ENCODE measurements around the gene NOL4L.
A peak's percentile ranks its signal among the peaks of the same experiment; 100 is the strongest.

Gene NOL4L

GRCh38 chr20:32575227-32575581 lies 9.9 kb downstream of the NOL4L start:
- DNase-seq: no peak

- DNase-seq: peak; percentile 28
Measured at GRCh38 chr20:32574296-32575226, 10.6 kb downstream of the NOL4L start.

DNA sequence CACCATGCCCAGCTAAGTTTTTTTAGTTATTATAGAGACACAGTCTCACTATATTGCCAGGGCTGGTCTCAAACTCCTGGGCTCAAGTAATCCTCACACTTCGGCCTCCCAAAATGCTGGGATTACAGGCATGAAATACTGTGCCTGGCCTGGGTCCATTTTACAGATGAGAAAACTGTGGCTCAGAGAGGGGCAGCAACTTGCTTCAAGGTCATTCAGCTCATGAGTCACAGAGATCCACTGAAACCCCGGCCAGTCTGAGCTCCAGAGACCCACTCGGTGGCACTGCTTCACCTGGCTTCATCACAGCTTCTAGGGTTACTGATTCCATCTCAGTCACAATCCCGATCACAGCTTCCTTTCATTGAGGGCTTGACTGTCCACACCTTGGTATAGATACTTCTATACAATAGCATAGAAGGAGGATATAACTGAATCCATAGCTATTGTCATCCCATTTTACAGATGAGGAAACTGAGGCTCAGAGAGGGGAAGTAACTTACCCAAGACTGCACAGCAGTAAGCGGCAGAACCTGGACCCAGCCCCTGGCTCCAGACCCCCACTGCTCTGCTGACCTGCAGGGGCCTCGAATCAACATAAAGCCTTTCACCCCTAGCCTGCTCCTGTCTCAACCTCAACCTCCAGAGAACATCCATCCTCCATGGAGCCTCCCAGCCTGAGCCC lies 11.8 kb downstream of the NOL4L start:
- DNase-seq: no peak

GRCh38 chr20:32572271-32572968 lies 12.7 kb downstream of the NOL4L start:
- DNase-seq: no peak

DNA sequence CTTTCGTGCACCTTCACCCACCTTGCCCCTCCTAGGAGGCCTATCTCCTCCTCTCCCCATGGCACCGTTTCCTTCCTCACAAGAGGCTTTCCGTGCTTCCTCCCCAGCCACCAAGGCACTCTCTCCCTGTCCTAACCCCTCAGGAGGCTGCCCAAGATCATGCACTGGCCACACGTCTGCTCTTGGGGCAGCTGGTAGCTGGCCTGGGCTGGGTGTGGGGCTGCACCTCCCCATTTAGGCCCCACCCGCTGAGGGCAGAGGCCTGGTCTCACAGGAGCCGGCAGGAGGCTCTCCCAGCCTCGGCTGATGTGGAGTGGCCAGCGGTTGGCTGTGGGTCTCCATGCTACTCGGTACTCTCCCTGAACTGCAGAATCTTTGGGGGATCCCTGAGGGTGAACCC lies 13.6 kb downstream of the NOL4L start:
- DNase-seq: no peak

- DNase-seq: no peak
Measured at GRCh38 chr20:32570401-32571190, 14.5 kb downstream of the NOL4L start.

GRCh38 chr20:32569380-32570305 lies 15.5 kb downstream of the NOL4L start:
- no peak for DNase-seq

- no peak for DNase-seq
Measured at GRCh38 chr20:32569018-32569379, 16.1 kb downstream of the NOL4L start.

- DNase-seq: peak; percentile 39
Measured at GRCh38 chr20:32567384-32568178, 17.6 kb downstream of the NOL4L start.

GRCh38 chr20:32566379-32567374 lies 18.5 kb downstream of the NOL4L start:
- no peak for DNase-seq

DNA sequence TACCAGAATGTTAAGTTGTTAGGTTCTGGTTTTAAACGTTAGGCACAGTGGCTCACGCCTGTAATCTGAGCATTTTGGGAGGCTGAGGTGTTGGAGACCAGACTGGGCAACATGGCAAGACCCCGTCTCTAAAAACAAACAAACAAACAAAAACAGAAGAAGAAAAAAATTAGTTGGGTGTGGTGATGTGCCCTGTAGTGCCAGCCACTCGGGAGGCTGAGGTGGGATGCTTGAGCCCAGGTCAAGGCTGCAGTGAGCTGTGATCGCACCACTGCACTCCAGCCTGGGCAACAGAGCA lies 19.4 kb downstream of the NOL4L start:
- DNase-seq: no peak

DNA sequence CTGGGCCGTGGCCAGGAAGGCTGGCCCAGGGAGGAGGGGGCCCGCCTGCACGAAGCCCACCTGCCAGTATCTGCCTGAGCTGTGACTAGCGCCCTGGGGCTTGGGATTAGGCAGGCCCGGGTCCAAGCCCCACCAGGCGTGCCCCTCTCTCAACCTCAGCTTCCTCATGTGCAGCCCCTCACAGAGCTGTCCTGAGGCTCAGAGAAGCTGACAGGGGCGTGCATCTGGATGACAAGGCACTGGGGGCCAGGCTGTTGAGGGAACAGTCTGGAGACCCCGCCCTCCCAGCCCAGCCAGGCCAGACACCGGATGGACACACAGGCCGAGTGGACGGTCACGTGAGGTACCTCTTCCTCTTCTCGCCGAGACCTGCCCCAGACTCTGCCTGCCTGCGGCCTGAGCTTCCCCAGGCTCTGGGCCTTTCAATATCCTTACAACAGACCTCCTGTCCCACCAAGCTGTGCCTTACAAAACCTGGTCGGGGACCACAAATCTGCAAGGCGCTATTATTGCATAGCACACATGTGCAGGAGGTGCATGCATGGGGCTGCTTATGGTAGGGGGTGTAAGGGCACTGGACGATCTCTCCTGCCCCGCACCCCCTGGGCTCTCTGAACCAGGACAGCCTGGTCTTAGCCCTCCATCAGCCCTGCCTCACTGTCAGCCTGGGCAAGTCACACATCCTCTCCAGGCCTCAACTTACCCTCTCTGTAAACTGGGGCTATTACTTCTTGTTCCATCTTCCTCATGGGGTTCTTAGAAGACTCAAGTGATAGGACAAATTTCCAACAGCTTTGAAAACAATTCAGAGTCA lies 20.0 kb downstream of the NOL4L start:
- no peak for DNase-seq

DNA sequence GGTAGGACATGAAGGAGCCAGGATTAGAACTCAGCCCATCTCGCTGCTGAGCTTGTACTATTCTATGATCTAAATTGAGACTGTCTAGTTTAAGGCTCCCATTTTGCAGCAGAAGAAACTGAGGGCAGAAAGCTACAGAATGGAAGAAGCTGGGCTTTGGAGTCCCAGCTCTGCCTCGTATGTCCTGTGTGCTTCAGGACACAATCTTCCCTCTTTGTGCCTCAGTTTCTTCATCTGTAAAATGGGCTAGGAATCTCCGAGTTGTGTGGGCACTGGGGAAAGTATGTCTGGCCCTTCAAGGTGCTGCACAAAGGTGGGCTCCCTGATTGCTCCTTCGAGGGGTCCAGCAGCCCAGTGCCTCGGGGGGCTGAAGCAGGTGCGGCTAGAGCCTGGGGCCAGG lies 20.7 kb downstream of the NOL4L start:
- no peak for DNase-seq

DNA sequence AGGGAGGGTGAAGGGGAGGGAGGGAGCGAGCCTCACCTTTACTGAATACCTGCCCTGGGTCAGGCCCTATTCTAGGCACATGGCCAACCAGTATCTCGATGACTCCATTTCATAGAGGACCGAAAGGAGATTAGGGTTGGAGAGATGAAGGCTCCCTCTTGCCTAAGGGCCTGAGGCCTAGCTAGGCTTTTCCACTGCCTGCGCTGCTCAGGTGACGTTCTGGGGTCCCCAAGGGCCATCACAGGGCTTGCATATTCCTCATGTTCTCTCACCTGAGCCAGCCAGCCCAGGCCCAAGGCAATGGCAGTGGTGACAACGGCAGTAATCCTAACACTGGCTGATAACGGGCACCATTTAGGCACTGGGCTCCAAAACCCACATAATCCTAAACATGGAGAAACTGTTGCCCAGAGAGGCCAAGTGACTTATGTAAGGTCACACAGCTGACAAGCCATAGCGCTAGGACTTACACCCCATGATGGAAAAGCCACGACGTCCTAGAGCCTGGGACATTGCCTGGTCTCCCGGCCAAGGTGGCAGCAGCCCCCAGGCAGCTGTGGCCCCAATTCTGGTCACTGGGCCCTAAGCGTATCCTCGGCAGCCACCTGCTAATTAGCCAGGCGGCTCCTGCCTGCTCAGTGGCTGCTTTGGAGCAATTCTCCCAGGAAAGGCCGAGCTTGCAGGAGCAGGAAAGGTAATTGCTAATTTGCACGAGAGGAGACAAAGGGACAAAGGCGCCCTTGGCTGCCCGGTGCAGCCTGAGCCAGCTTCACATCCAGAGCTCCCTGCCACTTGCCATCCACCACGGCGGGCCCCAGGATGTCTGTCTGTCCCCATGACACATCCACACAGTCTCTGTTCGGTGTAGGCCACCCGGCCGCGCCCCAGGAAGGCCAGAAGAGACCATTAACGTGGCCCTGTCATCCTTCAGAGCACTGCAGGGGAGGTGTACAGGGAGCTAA lies 21.5 kb downstream of the NOL4L start:
- DNase-seq: peak; percentile 23

DNA sequence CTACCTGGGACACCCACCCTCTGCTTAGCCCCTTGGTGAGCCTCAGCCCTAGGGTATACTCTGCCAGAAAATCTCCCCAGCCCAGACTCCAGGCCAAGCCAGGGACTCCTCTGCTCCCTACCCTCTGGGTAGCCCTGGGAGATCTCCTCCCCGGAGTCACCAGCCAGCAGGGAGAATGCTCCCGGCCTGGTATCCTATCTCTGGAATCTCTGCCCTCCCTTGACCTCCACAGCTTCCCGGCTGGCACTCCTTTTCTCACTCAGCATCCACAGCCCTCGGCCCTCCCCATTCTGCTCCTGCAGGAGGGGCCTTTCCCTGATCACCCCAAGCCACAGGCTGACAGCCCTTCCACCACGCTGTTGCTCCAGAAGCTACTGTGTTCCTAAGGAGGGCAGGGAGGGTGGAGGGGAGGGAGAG lies 22.6 kb downstream of the NOL4L start:
- no peak for DNase-seq

DNA sequence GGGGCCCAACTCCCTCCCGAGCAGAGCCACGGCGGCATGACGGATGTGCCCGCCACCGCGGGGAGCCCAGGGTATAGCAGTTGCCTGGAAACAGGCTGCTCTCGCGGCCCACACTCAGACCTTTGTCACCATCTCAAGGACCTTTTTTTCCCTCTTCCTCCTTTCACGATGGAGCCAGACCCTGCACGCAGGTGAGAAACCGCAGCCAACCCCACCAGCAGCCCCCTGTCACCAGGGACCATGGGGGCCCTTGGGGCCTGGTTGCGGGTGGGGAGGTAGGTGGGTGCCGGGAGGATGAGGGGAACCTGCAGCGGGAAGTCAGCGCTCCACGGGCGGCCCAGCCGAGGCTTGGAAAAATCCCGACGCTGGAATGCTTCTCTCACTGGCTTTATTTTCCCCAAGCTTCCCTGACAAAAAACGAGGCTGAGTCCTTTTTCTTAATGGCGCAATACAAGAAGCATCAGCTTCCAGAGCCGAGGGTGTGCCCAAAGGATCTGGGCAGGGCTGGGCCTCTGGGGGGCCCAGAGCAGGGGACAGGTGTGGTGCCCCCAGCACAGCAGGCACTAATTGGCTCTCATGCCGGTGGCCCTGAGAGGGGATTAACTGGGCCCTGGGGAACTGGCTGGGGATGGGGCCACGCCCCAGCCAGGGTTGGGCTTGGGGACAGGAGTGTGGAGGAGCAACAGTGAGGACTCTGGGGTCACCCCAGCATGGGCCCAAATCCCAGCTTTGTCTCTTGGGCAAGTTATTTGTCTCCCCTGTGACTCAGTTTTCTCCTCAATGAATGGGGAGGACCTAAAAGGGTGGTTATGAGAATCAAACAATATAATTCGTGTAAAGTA lies 23.9 kb downstream of the NOL4L start:
- DNase-seq: no peak
